ENCODE measurements around the gene STK39. TPM values are rescaled to one million over a fixed set of nuclear protein-coding genes. Genes with fewer than 3 reads are reported as not detected.
A peak's percentile ranks its signal among the peaks of the same experiment; 100 is the strongest.

The STK39 gene
- total RNA-seq, 1 donor from 2014 or later = 46.0 TPM

GRCh38 chr2:168254158-168254935 is 7.0 kb upstream of the STK39 start:
- TF ChIP-seq, protein P1, sequence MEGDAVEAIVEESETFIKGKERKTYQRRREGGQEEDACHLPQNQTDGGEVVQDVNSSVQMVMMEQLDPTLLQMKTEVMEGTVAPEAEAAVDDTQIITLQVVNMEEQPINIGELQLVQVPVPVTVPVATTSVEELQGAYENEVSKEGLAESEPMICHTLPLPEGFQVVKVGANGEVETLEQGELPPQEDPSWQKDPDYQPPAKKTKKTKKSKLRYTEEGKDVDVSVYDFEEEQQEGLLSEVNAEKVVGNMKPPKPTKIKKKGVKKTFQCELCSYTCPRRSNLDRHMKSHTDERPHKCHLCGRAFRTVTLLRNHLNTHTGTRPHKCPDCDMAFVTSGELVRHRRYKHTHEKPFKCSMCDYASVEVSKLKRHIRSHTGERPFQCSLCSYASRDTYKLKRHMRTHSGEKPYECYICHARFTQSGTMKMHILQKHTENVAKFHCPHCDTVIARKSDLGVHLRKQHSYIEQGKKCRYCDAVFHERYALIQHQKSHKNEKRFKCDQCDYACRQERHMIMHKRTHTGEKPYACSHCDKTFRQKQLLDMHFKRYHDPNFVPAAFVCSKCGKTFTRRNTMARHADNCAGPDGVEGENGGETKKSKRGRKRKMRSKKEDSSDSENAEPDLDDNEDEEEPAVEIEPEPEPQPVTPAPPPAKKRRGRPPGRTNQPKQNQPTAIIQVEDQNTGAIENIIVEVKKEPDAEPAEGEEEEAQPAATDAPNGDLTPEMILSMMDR (conservative IDR thresholded peaks at IDR 0.05; ENCODE audit: low read depth, low read length) = peak; percentile 9
- DNase-seq (ENCODE audit: low read depth) = no peak
- H3K4me3 ChIP-seq (ENCODE audit: low read depth, low read length) = no peak overlapping the region

- H3K4me3 ChIP-seq (ENCODE audit: low read depth, low read length) = no peak overlapping the region
- DNase-seq (ENCODE audit: low read depth) = no peak
- TF ChIP-seq, protein P1 (conservative IDR thresholded peaks at IDR 0.05; ENCODE audit: low read depth, low read length) = no peak
These were observed 6.0 kb upstream of the STK39 start for GRCh38 chr2:168253379-168253778.

DNA sequence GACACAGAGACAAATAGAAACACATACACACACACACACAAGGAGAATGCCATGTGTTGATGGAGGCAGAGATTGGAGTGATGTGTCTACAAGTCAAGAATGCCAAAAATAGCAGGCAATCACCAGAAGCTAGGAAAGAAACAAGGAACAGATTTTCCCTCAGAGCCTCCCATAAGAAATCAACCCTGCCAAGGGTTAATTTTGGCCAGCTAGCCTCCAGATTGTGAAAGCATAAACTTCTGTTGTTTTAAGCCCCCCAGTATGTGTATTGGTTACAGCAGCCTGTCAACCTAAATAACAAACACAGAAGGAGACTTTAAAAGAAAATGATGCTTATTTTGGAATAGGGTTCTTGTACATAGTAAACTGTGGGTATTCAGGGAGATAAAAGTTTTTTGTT is 5.6 kb upstream of the STK39 start:
- TF ChIP-seq, protein P1 (conservative IDR thresholded peaks at IDR 0.05; ENCODE audit: low read depth, low read length) = no peak
- no peak for DNase-seq (ENCODE audit: low read depth)
- H3K4me3 ChIP-seq (ENCODE audit: low read depth, low read length) = no peak overlapping the region

DNA sequence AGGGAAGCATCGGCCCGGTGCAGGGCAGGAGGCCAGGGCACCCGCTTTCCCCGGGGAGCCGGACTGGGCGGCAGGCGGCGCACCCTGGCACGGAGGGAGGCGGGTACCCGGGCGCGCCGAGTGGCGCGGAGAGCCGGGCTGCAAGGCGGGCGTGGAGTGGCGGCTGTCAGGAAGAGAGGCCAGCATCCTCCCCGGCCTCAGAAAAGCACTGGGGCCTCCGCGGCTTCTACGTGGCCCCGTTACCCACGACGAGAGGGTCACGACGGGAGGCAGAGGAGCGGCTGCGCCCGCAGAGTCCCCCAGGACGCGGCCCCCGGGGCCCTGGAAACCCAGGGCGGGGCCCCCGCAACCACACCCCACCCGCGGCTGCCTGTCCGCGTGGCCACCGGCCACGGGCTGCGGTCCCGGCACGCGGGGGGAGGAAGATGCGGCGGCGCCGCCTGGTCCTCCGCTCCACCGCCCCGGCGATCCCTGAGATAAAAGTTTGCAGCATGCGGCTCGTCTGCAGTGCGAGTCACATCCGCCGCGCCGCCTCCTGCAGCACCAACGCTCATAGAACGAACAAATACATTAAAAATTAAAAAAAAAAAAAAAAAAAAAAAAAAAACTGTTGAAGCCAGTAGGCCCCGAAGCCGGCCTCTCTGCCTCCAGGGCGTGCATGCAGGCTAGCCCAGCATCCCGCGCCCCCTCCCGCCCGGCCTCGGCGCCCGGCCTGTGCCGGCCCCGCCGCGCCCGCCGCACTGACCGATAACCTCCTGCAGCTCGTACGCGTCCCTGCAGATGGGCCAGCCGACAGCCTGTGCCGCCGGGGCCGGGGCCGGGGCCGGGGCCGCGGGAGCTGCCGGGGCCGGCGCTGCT is 683 bp downstream of the STK39 start:
- H3K4me3 ChIP-seq (ENCODE audit: low read depth, low read length) = peak overlapping the region; percentile 87
- DNase-seq (ENCODE audit: low read depth) = no peak
- TF ChIP-seq, protein P1 (conservative IDR thresholded peaks at IDR 0.05; ENCODE audit: low read depth, low read length) = peak; percentile 57

DNA sequence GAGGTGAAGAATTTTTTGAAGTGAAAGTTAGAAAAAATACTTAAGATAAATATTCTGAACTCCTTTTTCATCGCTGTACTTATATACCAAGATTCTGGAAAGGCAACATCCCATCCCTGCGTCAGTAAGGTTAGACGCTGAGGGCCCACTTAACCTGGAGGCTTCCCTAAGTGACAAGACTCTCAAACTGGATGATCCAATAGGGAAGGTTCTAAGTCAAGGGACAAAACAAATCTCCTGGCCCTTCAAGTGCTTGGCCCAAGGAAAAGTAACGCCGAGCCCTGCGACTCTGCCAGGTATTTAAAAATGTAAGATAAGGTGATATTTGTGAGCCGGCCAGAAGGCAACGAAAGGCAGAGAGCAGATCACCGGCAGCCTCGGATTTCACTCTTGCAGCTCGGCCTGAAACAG is 1.3 kb downstream of the STK39 start:
- TF ChIP-seq, protein P1 (conservative IDR thresholded peaks at IDR 0.05; ENCODE audit: low read depth, low read length) = no peak
- H3K4me3 ChIP-seq (ENCODE audit: low read depth, low read length) = peak overlapping the region; percentile 87
- no peak for DNase-seq (ENCODE audit: low read depth)

DNA sequence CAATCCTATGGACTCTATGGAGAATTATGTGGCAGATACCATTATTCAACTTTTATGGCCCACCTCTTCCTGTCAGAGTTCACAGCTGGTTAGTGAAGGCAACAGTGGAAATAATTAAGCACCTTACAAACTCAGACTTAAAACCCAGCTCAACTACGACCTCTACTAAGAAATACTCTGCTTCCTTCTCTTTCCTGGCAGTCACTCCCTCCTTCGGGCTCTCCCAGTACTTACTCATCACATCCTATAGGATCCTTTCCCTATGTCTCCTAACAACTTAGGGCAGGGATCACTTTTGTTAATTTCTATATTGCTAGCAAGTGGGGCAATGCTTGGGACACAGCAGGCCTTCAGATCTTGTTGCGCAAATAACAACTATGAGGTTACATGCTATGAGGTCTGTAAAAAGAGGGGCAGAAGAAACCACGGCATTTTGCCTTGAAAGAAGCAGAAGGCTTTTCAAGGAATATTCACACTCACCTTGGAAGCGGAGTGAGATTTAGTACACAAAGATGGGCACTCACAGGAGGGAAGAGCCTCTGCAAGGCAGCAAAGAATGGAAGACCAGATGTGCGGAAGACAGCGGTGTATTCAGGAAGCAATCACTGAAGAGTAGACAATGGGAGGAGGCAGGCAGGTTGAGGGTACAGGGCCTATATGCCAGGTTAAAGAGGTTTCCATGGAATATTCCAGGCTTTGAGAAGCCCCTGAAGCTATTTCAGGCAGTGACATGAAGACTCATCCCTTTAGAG is 2.1 kb downstream of the STK39 start:
- H3K4me3 ChIP-seq (ENCODE audit: low read depth, low read length) = peak overlapping the region; percentile 87
- DNase-seq (ENCODE audit: low read depth) = no peak
- TF ChIP-seq, protein P1 (conservative IDR thresholded peaks at IDR 0.05; ENCODE audit: low read depth, low read length) = no peak
